Adrenal gland (tissue), 12 donors: ENCODE data around the gene PCDHGB6. TPM values are rescaled to one million over a fixed set of nuclear protein-coding genes. Genes with fewer than 3 reads are reported as not detected.
A peak's percentile ranks its signal among the peaks of the same experiment; 100 is the strongest.
"Not testable (repeated sequence)": the region's sequence is repeated elsewhere in the genome, so short reads cannot be mapped to it uniquely, and the experiment has no call there.

Source experiments
- DNase-seq, 7 donors: peaks; one replicate each; pipeline ENCODE4 v3.0.0-alpha.2; 2019 to 2020
- H3K27ac ChIP-seq, 5 donors: fragments of 200-600 bp; sonication (generic) in 4 of 5; 1 replicate in 3 of 5; 2 replicates in 2 of 5; pipeline versions ENCODE4 v1.5.1 to v1.8.0; 2016 to 2020; ENCODE audit warnings: mild to moderate bottlenecking in 1 of 5
- H3K27me3 ChIP-seq: fragments of 200-600 bp; 2 replicates; pipeline ENCODE4 v1.8.0; 2021
- H3K36me3 ChIP-seq, 2 donors: fragments of 200-600 bp; replicated peaks in 1 of 2; 1 replicate in 1 of 2; 2 replicates in 1 of 2; pipeline versions ENCODE4 v1.5.1 to v1.8.0; 2018 to 2022
- H3K4me1 ChIP-seq, 2 donors: fragments of 200-600 bp; replicated peaks in 1 of 2; 1 replicate in 1 of 2; 2 replicates in 1 of 2; pipeline versions ENCODE4 v1.5.1 to v1.8.0; 2018 to 2021
- H3K4me3 ChIP-seq, 4 donors: fragments of 200-600 bp; sonication (generic) in 3 of 4; one replicate each; pipeline ENCODE4 v1.5.1; 2016 to 2018
- H3K9me3 ChIP-seq, 3 donors: fragments of 200-600 bp; sonication (generic) in 1 of 3; replicated peaks in 1 of 3; 1 replicate in 2 of 3; 2 replicates in 1 of 3; pipeline versions ENCODE4 v1.5.1 to v1.8.0; 2016 to 2021
- CTCF ChIP-seq, 6 experiments: fragments of 450-650 bp in 4 of 6; fragments of 200-600 bp in 2 of 6; sonication (generic) in 1 of 6; IDR thresholded peaks; 1 replicate in 5 of 6; 2 replicates in 1 of 6; pipeline versions ENCODE4 v1.5.1 to v1.8.0; 2016 to 2021; ENCODE audit warnings: antibody characterized with exemption in 6 of 6, mild to moderate bottlenecking in 2 of 6, moderate library complexity in 1 of 6
- POLR2A ChIP-seq, 2 donors: fragments of 450-650 bp; IDR thresholded peaks; one replicate each; pipeline ENCODE4 v1.6.1; 2017; ENCODE audit warnings: antibody characterized with exemption in 2 of 2, mild to moderate bottlenecking in 2 of 2, moderate library complexity in 1 of 2
- WGBS, 4 donors: extraction: QIAGEN DNeasy Blood & Tissue Kit in 2 of 4; methylation state at CpG; one replicate each; pipeline versions ENCODE4 v1.1.5 to v1.1.7; 2013 to 2017; 5-methylcytosine and 5-hydroxymethylcytosine counted together
- intact Hi-C, 2 donors: fragments of 100-400 bp; cut with DNase I; formaldehyde crosslinking; loops; one replicate each; pipeline versions ENCODE4 v1.14.1 to v1.15.0; 2022 to 2023
- polyA plus RNA-seq, 3 donors: library from polyadenylated mRNA; stranded (reverse); fragments of 200-250 nt in 2 of 3; fragments of 350-450 nt in 1 of 3; fragmentation: Illumina TruSeq in 1 of 3; extraction: RNeasy Lipid Tissue Mini Kit (QIAGEN cat#74804) in 1 of 3; gene quantifications; one replicate each; pipeline ENCODE4 v1.2.3, GENCODE V29; 2013 to 2014
- total RNA-seq, 9 donors: library from RNA; depleted of rRNA in 4 of 9; stranded (reverse); fragments of >200 nt in 4 of 9; fragments of 120-200 nt in 1 of 9; fragmentation: NEBNext Ultra II Directional in 1 of 9; extraction: Animal tissue kit (Norgen Biotek cat#: 25700) in 1 of 9; gene quantifications; one replicate each; pipeline versions ENCODE4 v1.1.0 to v1.2.4, GENCODE V29; 2013 to 2023
- donor health status: healthy with polysubstance abuse.
- donor health status: Bipolar disorder and iron deficiency.
- donor health status: DM: yes; HTN: yes; CAD: no.
- donor health status: DM: no; HTN: no; CAD: no.
- donor health status: DM: no; HTN: no; CAD: no.
- donor health status: DM: yes; HTN: yes; CAD: no.

The PCDHGB6 gene
- total and polyA plus RNA-seq, 12 donors: 0.61 to 15.9 (median 8.9) TPM

GRCh38 chr5:141384471-141385267 is 23.2 kb upstream of the PCDHGB6 start:
- 38 to 66% (median 42%) methylated on average over 9 to 43 of the region's 43 CpGs for WGBS, 4 donors
- no peaks in the 10 kb centered on the region for H3K4me1 ChIP-seq
- TF ChIP-seq POLR2A (IDR thresholded peaks at IDR 0.05): no peak
- no peak for TF ChIP-seq CTCF (IDR thresholded peaks at IDR 0.05)
- H3K36me3 ChIP-seq: no peaks in the 10 kb centered on the region
- no peaks in the 10 kb centered on the region for H3K27me3 ChIP-seq
- H3K9me3 ChIP-seq: peaks cover 0 to 24% (median 11%) of the 10 kb centered on the region in 3 donors
- no peak overlapping the region for H3K4me3 ChIP-seq
- no peak overlapping the region for H3K27ac ChIP-seq
- DNase-seq: peak in 1 of 7 donors; percentile 31
- intact Hi-C loops: no loop called here

GRCh38 chr5:141387557-141388311 is 20.1 kb upstream of the PCDHGB6 start, which contains the start of gene PCDHGB4:
Gene PCDHGB4, plus strand, starts transcription at chr5:141387698. Its CDS starts 187 bp downstream, at chr5:141387885.
- WGBS, 4 donors: 8 to 18% (median 11%) methylated on average over 17 to 22 of the region's 40 CpGs

GRCh38 chr5:141388661-141389060 is 19.2 kb upstream of the PCDHGB6 start:
- Histone ChIP-seq H3K36me3 (no peaks in the 10 kb centered on the region), H3K27ac (no peak overlapping the region), H3K4me3 (no peak overlapping the region), H3K9me3 (peaks cover 0 to 40% (median 14%) of the 10 kb centered on the region in 3 donors), H3K27me3 (no peaks in the 10 kb centered on the region), H3K4me1 (no peaks in the 10 kb centered on the region)
- 42 to 59% (median 48%) methylated on average over 10 of the region's 10 CpGs for WGBS, 4 donors
- TF ChIP-seq POLR2A (IDR thresholded peaks at IDR 0.05): no peak
- no peak for TF ChIP-seq CTCF (IDR thresholded peaks at IDR 0.05)
- intact Hi-C loops: no loop called here
- DNase-seq: no peak

More at GRCh38 chr5:141387557-141388311, 20.1 kb upstream of the PCDHGB6 start, which contains the start of gene PCDHGB4:
- peak within 1 kb of the TSS in 1 of 4 donors; percentile 20 for H3K4me3 ChIP-seq
- intact Hi-C loops, H3K36me3 ChIP-seq, H3K4me1 ChIP-seq, H3K27me3 ChIP-seq, H3K27ac ChIP-seq, DNase-seq: not testable (repeated sequence)
- TF ChIP-seq CTCF (IDR thresholded peaks at IDR 0.05): peak in 3 of 6 experiments; percentile 5 to 28 (median 12)
- peaks cover 0 to 35% (median 14%) of the 10 kb centered on the region in 3 donors for H3K9me3 ChIP-seq
